Testis (tissue), 3 donors: ENCODE measurements around the gene TMEM117. TPM values are rescaled to one million over a fixed set of nuclear protein-coding genes. Genes with fewer than 3 reads are reported as not detected.
A peak's percentile ranks its signal among the peaks of the same experiment; 100 is the strongest.

ENCODE experiments used
- DNase-seq: peaks from one replicate; pipeline ENCODE4 v3.0.0-alpha.2; 2019
- H3K27ac ChIP-seq, 2 donors: fragments of 200-600 bp; sonication (generic); one replicate each; pipeline ENCODE4 v1.5.1; 2019
- H3K27me3 ChIP-seq: fragments of 200-600 bp; sonication (generic); one replicate; pipeline ENCODE4 v1.5.1; 2019
- H3K36me3 ChIP-seq: fragments of 200-600 bp; sonication (generic); one replicate; pipeline ENCODE4 v1.5.1; 2017; ENCODE audit warnings: low read depth; ENCODE audit errors: missing control alignments
- H3K4me1 ChIP-seq: fragments of 200-600 bp; sonication (generic); one replicate; pipeline ENCODE4 v1.5.1; 2019
- H3K4me3 ChIP-seq, 2 donors: fragments of 200-600 bp; sonication (generic); one replicate each; pipeline ENCODE4 v1.5.1; 2017 to 2019
- H3K9me3 ChIP-seq: fragments of 200-600 bp; sonication (generic); one replicate; pipeline ENCODE4 v1.5.1; 2017
- CTCF ChIP-seq, 3 experiments: fragments of 450-650 bp in 2 of 3; fragments of 200-600 bp in 1 of 3; sonication (generic) in 1 of 3; IDR thresholded peaks; one replicate each; pipeline ENCODE4 v1.5.1; 2016 to 2019; ENCODE audit warnings: antibody characterized with exemption in 3 of 3, mild to moderate bottlenecking in 2 of 3, moderate library complexity in 1 of 3
- POLR2A ChIP-seq: fragments of 450-650 bp; IDR thresholded peaks from one replicate; pipeline ENCODE4 v1.6.1; 2017; ENCODE audit warnings: antibody characterized with exemption, mild to moderate bottlenecking, moderate library complexity
- WGBS, 2 donors: methylation state at CpG; one replicate each; pipeline ENCODE4 v1.1.5; 2018; 5-methylcytosine and 5-hydroxymethylcytosine counted together
- intact Hi-C: fragments of 100-400 bp; cut with DNase I; formaldehyde crosslinking; loops from one replicate; pipeline ENCODE4 v1.15.1; 2023; ENCODE audit warnings: low total_unique reads
- polyA plus RNA-seq: library from polyadenylated mRNA; stranded (reverse); fragments of 350-450 nt; fragmentation: Illumina TruSeq; extraction: RNeasy Lipid Tissue Mini Kit (QIAGEN cat#74804); gene quantifications from one replicate; pipeline ENCODE4 v1.2.3, GENCODE V29; 2014; ENCODE audit warnings: low read depth, low replicate concordance; ENCODE audit not compliant: insufficient read depth
- total RNA-seq, 2 donors: library from RNA; depleted of rRNA; stranded (reverse); fragments of >200 nt; gene quantifications; one replicate each; pipeline ENCODE4 v1.2.3, GENCODE V29; 2016

TMEM117 gene
- total and polyA plus RNA-seq, 3 donors from 2014 or later: 6.1 to 17.7 (median 14.8) TPM

GRCh38 chr12:44307506-44308168, 471.8 kb downstream of the TMEM117 start:
- Histone ChIP-seq H3K9me3 (no peaks in the 10 kb centered on the region), H3K36me3 (no peaks in the 10 kb centered on the region), H3K4me3 (no peak overlapping the region), H3K27ac (no peak overlapping the region), H3K27me3 (no peaks in the 10 kb centered on the region), H3K4me1 (no peaks in the 10 kb centered on the region)
- TF ChIP-seq CTCF (IDR thresholded peaks at IDR 0.05): no peak
- TF ChIP-seq POLR2A: no peak
- WGBS, 2 donors: 61 to 63% methylated on average over 7 of the region's 7 CpGs
- DNase-seq: no peak
- intact Hi-C loops: no loop called here

GRCh38 chr12:44313188-44313587, 477.3 kb downstream of the TMEM117 start:
- DNase-seq: no peak

GRCh38 chr12:44314007-44314500, 478.2 kb downstream of the TMEM117 start:
- Histone ChIP-seq H3K27ac (no peak overlapping the region), H3K9me3 (no peaks in the 10 kb centered on the region), H3K27me3 (no peaks in the 10 kb centered on the region), H3K36me3 (no peaks in the 10 kb centered on the region), H3K4me1 (no peaks in the 10 kb centered on the region), H3K4me3 (no peak overlapping the region)
- TF ChIP-seq POLR2A (no peak), CTCF (IDR thresholded peaks at IDR 0.05) (no peak)
- no peak for DNase-seq
- intact Hi-C loops: no loop called here
- WGBS, 2 donors: 100% methylated on average over 1 of the region's 1 CpG

More at GRCh38 chr12:44313188-44313587, 477.3 kb downstream of the TMEM117 start:
- no peak for TF ChIP-seq POLR2A
- TF ChIP-seq CTCF (IDR thresholded peaks at IDR 0.05): no peak
- Histone ChIP-seq H3K27me3 (no peaks in the 10 kb centered on the region), H3K4me3 (no peak overlapping the region), H3K36me3 (no peaks in the 10 kb centered on the region), H3K9me3 (no peaks in the 10 kb centered on the region), H3K27ac (no peak overlapping the region), H3K4me1 (no peaks in the 10 kb centered on the region)
- intact Hi-C loops: no loop called here

- WGBS, 2 donors: 83% methylated on average over 5 to 7 of the region's 7 CpGs
- DNase-seq: no peak
- no peak overlapping the region for H3K4me3 ChIP-seq
- no peak overlapping the region for H3K27ac ChIP-seq
- no peaks in the 10 kb centered on the region for H3K9me3 ChIP-seq
- no peaks in the 10 kb centered on the region for H3K4me1 ChIP-seq
- intact Hi-C loops: no loop called here
- no peaks in the 10 kb centered on the region for H3K27me3 ChIP-seq
- no peaks in the 10 kb centered on the region for H3K36me3 ChIP-seq
- TF ChIP-seq POLR2A: no peak
- TF ChIP-seq CTCF (IDR thresholded peaks at IDR 0.05): peak in 1 of 3 experiments; percentile 26
These were observed 481.8 kb downstream of the TMEM117 start for GRCh38 chr12:44317651-44318126.

GRCh38 chr12:44331269-44331668, 495.4 kb downstream of the TMEM117 start:
- intact Hi-C loops: no loop called here
- no peak for DNase-seq
- no peaks in the 10 kb centered on the region for H3K27me3 ChIP-seq
- no peaks in the 10 kb centered on the region for H3K9me3 ChIP-seq
- no peaks in the 10 kb centered on the region for H3K36me3 ChIP-seq
- no peak for TF ChIP-seq POLR2A
- H3K27ac ChIP-seq: no peak overlapping the region
- no peak overlapping the region for H3K4me3 ChIP-seq
- H3K4me1 ChIP-seq: no peaks in the 10 kb centered on the region
